IPS DF 4.7 (cell line): ENCODE data around the gene LIMS3.
"Not testable (repeated sequence)": the region's sequence is repeated elsewhere in the genome, so short reads cannot be mapped to it uniquely, and the experiment has no call there.

ENCODE experiments used
- DNase-seq: peaks from one replicate; pipeline ENCODE4 v3.0.0-alpha.2; 2013; ENCODE audit warnings: low spot score; ENCODE audit errors: extremely low read depth

LIMS3 gene

GRCh38 chr2:109924481-109924880, 26.0 kb downstream of the LIMS3 start:
- DNase-seq: not testable (repeated sequence)

- DNase-seq: not testable (repeated sequence)
Measured at GRCh38 chr2:109927803-109928202, 29.3 kb downstream of the LIMS3 start.

GRCh38 chr2:109929222-109929621, 30.7 kb downstream of the LIMS3 start:
- not testable (repeated sequence) for DNase-seq

GRCh38 chr2:109936534-109936933, 38.0 kb downstream of the LIMS3 start:
- not testable (repeated sequence) for DNase-seq

GRCh38 chr2:109945362-109945761, 46.9 kb downstream of the LIMS3 start:
- DNase-seq: not testable (repeated sequence)

- not testable (repeated sequence) for DNase-seq
Measured at GRCh38 chr2:109947262-109947958, 48.9 kb downstream of the LIMS3 start.

GRCh38 chr2:109947959-109948520, 49.6 kb downstream of the LIMS3 start:
- DNase-seq: not testable (repeated sequence)

- DNase-seq: not testable (repeated sequence)
Measured at GRCh38 chr2:109950146-109950843, 51.8 kb downstream of the LIMS3 start.

- DNase-seq: not testable (repeated sequence)
Measured at GRCh38 chr2:109963942-109964341, 65.5 kb downstream of the LIMS3 start.

GRCh38 chr2:109965482-109965881, 67.0 kb downstream of the LIMS3 start:
- DNase-seq: not testable (repeated sequence)

GRCh38 chr2:109966107-109966736, 67.7 kb downstream of the LIMS3 start:
- not testable (repeated sequence) for DNase-seq

- not testable (repeated sequence) for DNase-seq
Measured at GRCh38 chr2:109966858-109967257, 68.4 kb downstream of the LIMS3 start.

- not testable (repeated sequence) for DNase-seq
Measured at GRCh38 chr2:109969864-109970263, 71.4 kb downstream of the LIMS3 start.

GRCh38 chr2:109971710-109972109, 73.2 kb downstream of the LIMS3 start:
- not testable (repeated sequence) for DNase-seq
